ENCODE measurements around the gene MYMX. TPM values are rescaled to one million over a fixed set of nuclear protein-coding genes. Genes with fewer than 3 reads are reported as not detected.

The MYMX gene
- total and polyA plus RNA-seq, 2 of the 13 experiments (the other 11 are each of a cell fraction or from before 2014, with no cell fraction given) = not detected

DNA sequence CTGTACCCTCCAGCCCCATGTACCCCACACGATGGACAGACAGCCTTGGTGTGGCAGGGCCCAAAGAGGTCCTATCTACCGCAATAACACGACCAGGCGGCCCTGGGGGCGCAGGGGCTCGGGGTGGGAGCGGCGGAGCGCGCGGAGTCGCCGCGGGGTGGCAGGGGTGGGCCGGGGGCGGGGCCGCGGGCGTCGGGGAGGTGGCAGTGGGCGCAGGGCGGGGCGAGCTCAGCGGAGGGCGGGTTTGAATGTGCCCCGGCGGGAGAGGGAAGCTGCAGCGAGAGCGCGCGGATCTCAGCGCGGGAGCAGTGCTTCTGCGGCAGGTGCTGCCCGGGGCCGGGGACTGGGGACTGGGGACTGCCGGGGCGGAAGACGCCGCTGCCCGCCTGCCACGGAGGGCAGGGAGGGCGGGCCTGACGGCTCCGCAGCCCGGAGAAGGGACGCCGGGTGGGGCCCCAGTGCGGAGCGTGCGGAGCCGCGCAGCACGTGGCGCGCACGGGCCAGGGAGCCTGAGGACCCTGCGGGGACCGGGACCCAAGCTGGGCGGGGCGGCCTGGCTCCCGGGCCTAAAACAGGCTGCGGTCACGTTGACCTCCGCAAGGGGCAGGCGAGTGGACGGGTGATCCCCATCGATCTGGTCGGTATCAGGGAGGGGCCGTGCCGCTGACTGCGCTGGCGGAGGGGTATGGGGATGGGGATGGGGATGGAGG, 6.7 kb downstream of the MYMX start, which contains the start of gene SLC29A1 (continued):
- TF ChIP-seq, protein P1, sequence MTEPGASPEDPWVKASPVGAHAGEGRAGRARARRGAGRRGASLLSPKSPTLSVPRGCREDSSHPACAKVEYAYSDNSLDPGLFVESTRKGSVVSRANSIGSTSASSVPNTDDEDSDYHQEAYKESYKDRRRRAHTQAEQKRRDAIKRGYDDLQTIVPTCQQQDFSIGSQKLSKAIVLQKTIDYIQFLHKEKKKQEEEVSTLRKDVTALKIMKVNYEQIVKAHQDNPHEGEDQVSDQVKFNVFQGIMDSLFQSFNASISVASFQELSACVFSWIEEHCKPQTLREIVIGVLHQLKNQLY (CRISPR knock-in tag; IDR thresholded peaks at IDR 0.05) = peak; percentile 61; the same call in 1 of the 2 replicates
- TF ChIP-seq POLR2G (IDR thresholded peaks at IDR 0.05; ENCODE audit: low read depth, low read length) = peak; percentile 57
- peak; percentile 42; the same call in 1 of the 2 replicates for TF ChIP-seq RARA (CRISPR knock-in tag; IDR thresholded peaks at IDR 0.05)
- TF ChIP-seq, protein P2, sequence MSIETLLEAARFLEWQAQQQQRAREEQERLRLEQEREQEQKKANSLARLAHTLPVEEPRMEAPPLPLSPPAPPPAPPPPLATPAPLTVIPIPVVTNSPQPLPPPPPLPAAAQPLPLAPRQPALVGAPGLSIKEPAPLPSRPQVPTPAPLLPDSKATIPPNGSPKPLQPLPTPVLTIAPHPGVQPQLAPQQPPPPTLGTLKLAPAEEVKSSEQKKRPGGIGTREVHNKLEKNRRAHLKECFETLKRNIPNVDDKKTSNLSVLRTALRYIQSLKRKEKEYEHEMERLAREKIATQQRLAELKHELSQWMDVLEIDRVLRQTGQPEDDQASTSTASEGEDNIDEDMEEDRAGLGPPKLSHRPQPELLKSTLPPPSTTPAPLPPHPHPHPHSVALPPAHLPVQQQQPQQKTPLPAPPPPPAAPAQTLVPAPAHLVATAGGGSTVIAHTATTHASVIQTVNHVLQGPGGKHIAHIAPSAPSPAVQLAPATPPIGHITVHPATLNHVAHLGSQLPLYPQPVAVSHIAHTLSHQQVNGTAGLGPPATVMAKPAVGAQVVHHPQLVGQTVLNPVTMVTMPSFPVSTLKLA (IDR thresholded peaks at IDR 0.05) = peak; percentile 42
- TF ChIP-seq NKX3-1 (CRISPR knock-in tag; IDR thresholded peaks at IDR 0.05) = peak; percentile 75; the same call in 1 of the 2 replicates
- TF ChIP-seq DPF2 (CRISPR knock-in tag; IDR thresholded peaks at IDR 0.05; ENCODE audit: borderline replicate concordance, low read depth) = 0 out of 2 replicates have a peak, but pooled peaks have one; percentile 33
- no peak for TF ChIP-seq REXO4 (CRISPR knock-in tag; IDR thresholded peaks at IDR 0.05; ENCODE audit: borderline replicate concordance)
- 0 out of 2 replicates have a peak, but pooled peaks have one; percentile 30 for TF ChIP-seq ZKSCAN5 (CRISPR knock-in tag; IDR thresholded peaks at IDR 0.05)
- TF ChIP-seq, protein P3, sequence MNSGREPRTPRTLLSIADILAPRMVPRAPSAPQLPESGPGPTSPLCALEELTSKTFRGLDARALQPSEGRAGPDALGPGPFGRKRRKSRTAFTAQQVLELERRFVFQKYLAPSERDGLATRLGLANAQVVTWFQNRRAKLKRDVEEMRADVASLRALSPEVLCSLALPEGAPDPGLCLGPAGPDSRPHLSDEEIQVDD (CRISPR knock-in tag; IDR thresholded peaks at IDR 0.05; ENCODE audit: borderline replicate concordance) = peak; percentile 93
- TF ChIP-seq TMF1 (CRISPR knock-in tag; IDR thresholded peaks at IDR 0.05; ENCODE audit: low read depth) = peak; percentile 50; the same call in 1 of the 2 replicates
- 0 out of 2 replicates have a peak, but pooled peaks have one; percentile 61 for TF ChIP-seq ZNF501 (CRISPR knock-in tag; IDR thresholded peaks at IDR 0.05)
- TF ChIP-seq, protein P4, sequence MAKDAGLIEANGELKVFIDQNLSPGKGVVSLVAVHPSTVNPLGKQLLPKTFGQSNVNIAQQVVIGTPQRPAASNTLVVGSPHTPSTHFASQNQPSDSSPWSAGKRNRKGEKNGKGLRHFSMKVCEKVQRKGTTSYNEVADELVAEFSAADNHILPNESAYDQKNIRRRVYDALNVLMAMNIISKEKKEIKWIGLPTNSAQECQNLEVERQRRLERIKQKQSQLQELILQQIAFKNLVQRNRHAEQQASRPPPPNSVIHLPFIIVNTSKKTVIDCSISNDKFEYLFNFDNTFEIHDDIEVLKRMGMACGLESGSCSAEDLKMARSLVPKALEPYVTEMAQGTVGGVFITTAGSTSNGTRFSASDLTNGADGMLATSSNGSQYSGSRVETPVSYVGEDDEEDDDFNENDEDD (CRISPR knock-in tag; IDR thresholded peaks at IDR 0.05; ENCODE audit: borderline replicate concordance) = peak; percentile 91; the same call in 1 of the 2 replicates
- TF ChIP-seq, protein P5, sequence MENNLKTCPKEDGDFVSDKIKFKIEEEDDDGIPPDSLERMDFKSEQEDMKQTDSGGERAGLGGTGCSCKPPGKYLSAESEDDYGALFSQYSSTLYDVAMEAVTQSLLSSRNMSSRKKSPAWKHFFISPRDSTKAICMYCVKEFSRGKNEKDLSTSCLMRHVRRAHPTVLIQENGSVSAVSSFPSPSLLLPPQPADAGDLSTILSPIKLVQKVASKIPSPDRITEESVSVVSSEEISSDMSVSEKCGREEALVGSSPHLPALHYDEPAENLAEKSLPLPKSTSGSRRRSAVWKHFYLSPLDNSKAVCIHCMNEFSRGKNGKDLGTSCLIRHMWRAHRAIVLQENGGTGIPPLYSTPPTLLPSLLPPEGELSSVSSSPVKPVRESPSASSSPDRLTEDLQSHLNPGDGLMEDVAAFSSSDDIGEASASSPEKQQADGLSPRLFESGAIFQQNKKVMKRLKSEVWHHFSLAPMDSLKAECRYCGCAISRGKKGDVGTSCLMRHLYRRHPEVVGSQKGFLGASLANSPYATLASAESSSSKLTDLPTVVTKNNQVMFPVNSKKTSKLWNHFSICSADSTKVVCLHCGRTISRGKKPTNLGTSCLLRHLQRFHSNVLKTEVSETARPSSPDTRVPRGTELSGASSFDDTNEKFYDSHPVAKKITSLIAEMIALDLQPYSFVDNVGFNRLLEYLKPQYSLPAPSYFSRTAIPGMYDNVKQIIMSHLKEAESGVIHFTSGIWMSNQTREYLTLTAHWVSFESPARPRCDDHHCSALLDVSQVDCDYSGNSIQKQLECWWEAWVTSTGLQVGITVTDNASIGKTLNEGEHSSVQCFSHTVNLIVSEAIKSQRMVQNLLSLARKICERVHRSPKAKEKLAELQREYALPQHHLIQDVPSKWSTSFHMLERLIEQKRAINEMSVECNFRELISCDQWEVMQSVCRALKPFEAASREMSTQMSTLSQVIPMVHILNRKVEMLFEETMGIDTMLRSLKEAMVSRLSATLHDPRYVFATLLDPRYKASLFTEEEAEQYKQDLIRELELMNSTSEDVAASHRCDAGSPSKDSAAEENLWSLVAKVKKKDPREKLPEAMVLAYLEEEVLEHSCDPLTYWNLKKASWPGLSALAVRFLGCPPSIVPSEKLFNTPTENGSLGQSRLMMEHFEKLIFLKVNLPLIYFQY (CRISPR knock-in tag; IDR thresholded peaks at IDR 0.05; ENCODE audit: borderline replicate concordance) = 0 out of 2 replicates have a peak, but pooled peaks have one; percentile 25
- no peak for TF ChIP-seq FLYWCH1 (CRISPR knock-in tag; IDR thresholded peaks at IDR 0.05)
- TF ChIP-seq, protein P6, sequence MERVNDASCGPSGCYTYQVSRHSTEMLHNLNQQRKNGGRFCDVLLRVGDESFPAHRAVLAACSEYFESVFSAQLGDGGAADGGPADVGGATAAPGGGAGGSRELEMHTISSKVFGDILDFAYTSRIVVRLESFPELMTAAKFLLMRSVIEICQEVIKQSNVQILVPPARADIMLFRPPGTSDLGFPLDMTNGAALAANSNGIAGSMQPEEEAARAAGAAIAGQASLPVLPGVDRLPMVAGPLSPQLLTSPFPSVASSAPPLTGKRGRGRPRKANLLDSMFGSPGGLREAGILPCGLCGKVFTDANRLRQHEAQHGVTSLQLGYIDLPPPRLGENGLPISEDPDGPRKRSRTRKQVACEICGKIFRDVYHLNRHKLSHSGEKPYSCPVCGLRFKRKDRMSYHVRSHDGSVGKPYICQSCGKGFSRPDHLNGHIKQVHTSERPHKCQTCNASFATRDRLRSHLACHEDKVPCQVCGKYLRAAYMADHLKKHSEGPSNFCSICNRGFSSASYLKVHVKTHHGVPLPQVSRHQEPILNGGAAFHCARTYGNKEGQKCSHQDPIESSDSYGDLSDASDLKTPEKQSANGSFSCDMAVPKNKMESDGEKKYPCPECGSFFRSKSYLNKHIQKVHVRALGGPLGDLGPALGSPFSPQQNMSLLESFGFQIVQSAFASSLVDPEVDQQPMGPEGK (CRISPR knock-in tag; IDR thresholded peaks at IDR 0.05) = peak; percentile 77
- peak; percentile 54; the same call in 1 of the 2 replicates for TF ChIP-seq ZNF441 (CRISPR knock-in tag; IDR thresholded peaks at IDR 0.05; ENCODE audit: borderline replicate concordance)
- TF ChIP-seq MATR3 (CRISPR knock-in tag; IDR thresholded peaks at IDR 0.05) = no peak
- peak; percentile 12; the same call in 1 of the 2 replicates for TF ChIP-seq SOX5 (CRISPR knock-in tag; IDR thresholded peaks at IDR 0.05; ENCODE audit: borderline replicate concordance)
- peak; percentile 49; the same call in 1 of the 2 replicates for TF ChIP-seq MED13 (CRISPR knock-in tag; IDR thresholded peaks at IDR 0.05)
